Measurements from ENCODE around the gene MMD.

GRCh38 chr17:55410722-55411462 is 10.7 kb downstream of the MMD start:
- TF ChIP-seq POLR2A (IDR thresholded peaks at IDR 0.05), result no peak
- TF ChIP-seq, protein P1, sequence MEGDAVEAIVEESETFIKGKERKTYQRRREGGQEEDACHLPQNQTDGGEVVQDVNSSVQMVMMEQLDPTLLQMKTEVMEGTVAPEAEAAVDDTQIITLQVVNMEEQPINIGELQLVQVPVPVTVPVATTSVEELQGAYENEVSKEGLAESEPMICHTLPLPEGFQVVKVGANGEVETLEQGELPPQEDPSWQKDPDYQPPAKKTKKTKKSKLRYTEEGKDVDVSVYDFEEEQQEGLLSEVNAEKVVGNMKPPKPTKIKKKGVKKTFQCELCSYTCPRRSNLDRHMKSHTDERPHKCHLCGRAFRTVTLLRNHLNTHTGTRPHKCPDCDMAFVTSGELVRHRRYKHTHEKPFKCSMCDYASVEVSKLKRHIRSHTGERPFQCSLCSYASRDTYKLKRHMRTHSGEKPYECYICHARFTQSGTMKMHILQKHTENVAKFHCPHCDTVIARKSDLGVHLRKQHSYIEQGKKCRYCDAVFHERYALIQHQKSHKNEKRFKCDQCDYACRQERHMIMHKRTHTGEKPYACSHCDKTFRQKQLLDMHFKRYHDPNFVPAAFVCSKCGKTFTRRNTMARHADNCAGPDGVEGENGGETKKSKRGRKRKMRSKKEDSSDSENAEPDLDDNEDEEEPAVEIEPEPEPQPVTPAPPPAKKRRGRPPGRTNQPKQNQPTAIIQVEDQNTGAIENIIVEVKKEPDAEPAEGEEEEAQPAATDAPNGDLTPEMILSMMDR (IDR thresholded peaks at IDR 0.05 in 4 of 5, conservative IDR thresholded peaks at IDR 0.05 in 1 of 5), result no peak
